ENCODE results near the gene TOR3A.

Gene TOR3A

GRCh38 chr1:179107706-179108629, 26.1 kb downstream of the TOR3A start:
- Histone ChIP-seq H3K4me3 (ENCODE audit: low read length in 2 of 2) (no peak overlapping the region), H3K9me3 (ENCODE audit: control insufficient read depth in 2 of 2, low read length in 2 of 2) (no peaks in the 10 kb centered on the region), H3K27ac (ENCODE audit: low read length) (no peak overlapping the region), H3K27me3 (ENCODE audit: control insufficient read depth in 1 of 2, insufficient read depth in 2 of 2, low read length in 2 of 2) (no peaks in the 10 kb centered on the region), H3K9ac (ENCODE audit: low read length in 2 of 2) (no peak overlapping the region), H3K36me3 (ENCODE audit: control insufficient read depth in 2 of 2, insufficient read depth in 2 of 2, low read length in 2 of 2) (peaks cover 28 to 33% of the 10 kb centered on the region in 2 donors), H3K4me1 (ENCODE audit: control insufficient read depth, insufficient read depth, low read length) (peaks cover 2% of the 10 kb centered on the region)

GRCh38 chr1:179108644-179109043, 26.8 kb downstream of the TOR3A start:
- H3K27me3 ChIP-seq (ENCODE audit: control insufficient read depth in 1 of 2, insufficient read depth in 2 of 2, low read length in 2 of 2) = no peaks in the 10 kb centered on the region
- no peak overlapping the region for H3K9ac ChIP-seq (ENCODE audit: low read length in 2 of 2)
- H3K27ac ChIP-seq (ENCODE audit: low read length) = no peak overlapping the region
- peaks cover 28 to 34% of the 10 kb centered on the region in 2 donors for H3K36me3 ChIP-seq (ENCODE audit: control insufficient read depth in 2 of 2, insufficient read depth in 2 of 2, low read length in 2 of 2)
- no peak overlapping the region for H3K4me3 ChIP-seq (ENCODE audit: low read length in 2 of 2)
- peaks cover 2% of the 10 kb centered on the region for H3K4me1 ChIP-seq (ENCODE audit: control insufficient read depth, insufficient read depth, low read length)
- no peaks in the 10 kb centered on the region for H3K9me3 ChIP-seq (ENCODE audit: control insufficient read depth in 2 of 2, low read length in 2 of 2)

GRCh38 chr1:179115181-179115580, 33.3 kb downstream of the TOR3A start:
- H3K4me1 ChIP-seq (ENCODE audit: control insufficient read depth, insufficient read depth, low read length) = no peaks in the 10 kb centered on the region
- H3K27ac ChIP-seq (ENCODE audit: low read length) = no peak overlapping the region
- H3K4me3 ChIP-seq (ENCODE audit: low read length in 2 of 2) = no peak overlapping the region
- no peak overlapping the region for H3K9ac ChIP-seq (ENCODE audit: low read length in 2 of 2)
- H3K9me3 ChIP-seq (ENCODE audit: control insufficient read depth in 2 of 2, low read length in 2 of 2) = no peaks in the 10 kb centered on the region
- H3K27me3 ChIP-seq (ENCODE audit: control insufficient read depth in 1 of 2, insufficient read depth in 2 of 2, low read length in 2 of 2) = no peaks in the 10 kb centered on the region
- peaks cover 21 to 32% of the 10 kb centered on the region in 2 donors for H3K36me3 ChIP-seq (ENCODE audit: control insufficient read depth in 2 of 2, insufficient read depth in 2 of 2, low read length in 2 of 2)

GRCh38 chr1:179119513-179119912, 37.6 kb downstream of the TOR3A start:
- no peak overlapping the region for H3K4me3 ChIP-seq (ENCODE audit: low read length in 2 of 2)
- no peak overlapping the region for H3K27ac ChIP-seq (ENCODE audit: low read length)
- no peaks in the 10 kb centered on the region for H3K4me1 ChIP-seq (ENCODE audit: control insufficient read depth, insufficient read depth, low read length)
- H3K9me3 ChIP-seq (ENCODE audit: control insufficient read depth in 2 of 2, low read length in 2 of 2) = no peaks in the 10 kb centered on the region
- no peak overlapping the region for H3K9ac ChIP-seq (ENCODE audit: low read length in 2 of 2)
- no peaks in the 10 kb centered on the region for H3K27me3 ChIP-seq (ENCODE audit: control insufficient read depth in 1 of 2, insufficient read depth in 2 of 2, low read length in 2 of 2)
- peaks cover 13 to 20% of the 10 kb centered on the region in 2 donors for H3K36me3 ChIP-seq (ENCODE audit: control insufficient read depth in 2 of 2, insufficient read depth in 2 of 2, low read length in 2 of 2)

GRCh38 chr1:179120736-179121135, 38.9 kb downstream of the TOR3A start:
- Histone ChIP-seq H3K9ac (ENCODE audit: low read length in 2 of 2) (no peak overlapping the region), H3K4me3 (ENCODE audit: low read length in 2 of 2) (no peak overlapping the region), H3K27me3 (ENCODE audit: control insufficient read depth in 1 of 2, insufficient read depth in 2 of 2, low read length in 2 of 2) (no peaks in the 10 kb centered on the region), H3K9me3 (ENCODE audit: control insufficient read depth in 2 of 2, low read length in 2 of 2) (no peaks in the 10 kb centered on the region), H3K36me3 (ENCODE audit: control insufficient read depth in 2 of 2, insufficient read depth in 2 of 2, low read length in 2 of 2) (peaks cover 13 to 16% of the 10 kb centered on the region in 2 donors), H3K4me1 (ENCODE audit: control insufficient read depth, insufficient read depth, low read length) (no peaks in the 10 kb centered on the region), H3K27ac (ENCODE audit: low read length) (no peak overlapping the region)

- Histone ChIP-seq H3K27ac (ENCODE audit: low read length) (no peak overlapping the region), H3K9ac (ENCODE audit: low read length in 2 of 2) (no peak overlapping the region), H3K36me3 (ENCODE audit: control insufficient read depth in 2 of 2, insufficient read depth in 2 of 2, low read length in 2 of 2) (peaks cover 15 to 16% of the 10 kb centered on the region in 2 donors), H3K9me3 (ENCODE audit: control insufficient read depth in 2 of 2, low read length in 2 of 2) (no peaks in the 10 kb centered on the region), H3K27me3 (ENCODE audit: control insufficient read depth in 1 of 2, insufficient read depth in 2 of 2, low read length in 2 of 2) (no peaks in the 10 kb centered on the region), H3K4me1 (ENCODE audit: control insufficient read depth, insufficient read depth, low read length) (no peaks in the 10 kb centered on the region), H3K4me3 (ENCODE audit: low read length in 2 of 2) (no peak overlapping the region)
These were observed 39.5 kb downstream of the TOR3A start for GRCh38 chr1:179121159-179121938.

GRCh38 chr1:179124873-179125272, 43.0 kb downstream of the TOR3A start:
- Histone ChIP-seq H3K9ac (ENCODE audit: low read length in 2 of 2) (no peak overlapping the region), H3K27me3 (ENCODE audit: control insufficient read depth in 1 of 2, insufficient read depth in 2 of 2, low read length in 2 of 2) (no peaks in the 10 kb centered on the region), H3K4me3 (ENCODE audit: low read length in 2 of 2) (no peak overlapping the region), H3K9me3 (ENCODE audit: control insufficient read depth in 2 of 2, low read length in 2 of 2) (no peaks in the 10 kb centered on the region), H3K36me3 (ENCODE audit: control insufficient read depth in 2 of 2, insufficient read depth in 2 of 2, low read length in 2 of 2) (peaks cover 3 to 4% of the 10 kb centered on the region in 2 donors), H3K4me1 (ENCODE audit: control insufficient read depth, insufficient read depth, low read length) (peaks cover 2% of the 10 kb centered on the region), H3K27ac (ENCODE audit: low read length) (no peak overlapping the region)

GRCh38 chr1:179126338-179127060, 44.6 kb downstream of the TOR3A start:
- Histone ChIP-seq H3K4me1 (ENCODE audit: control insufficient read depth, insufficient read depth, low read length) (peaks cover 6% of the 10 kb centered on the region), H3K27me3 (ENCODE audit: control insufficient read depth in 1 of 2, insufficient read depth in 2 of 2, low read length in 2 of 2) (no peaks in the 10 kb centered on the region), H3K9ac (ENCODE audit: low read length in 2 of 2) (no peak overlapping the region), H3K4me3 (ENCODE audit: low read length in 2 of 2) (no peak overlapping the region), H3K27ac (ENCODE audit: low read length) (no peak overlapping the region), H3K9me3 (ENCODE audit: control insufficient read depth in 2 of 2, low read length in 2 of 2) (no peaks in the 10 kb centered on the region), H3K36me3 (ENCODE audit: control insufficient read depth in 2 of 2, insufficient read depth in 2 of 2, low read length in 2 of 2) (peaks cover 2 to 3% of the 10 kb centered on the region in 2 donors)

GRCh38 chr1:179127163-179127895, 45.5 kb downstream of the TOR3A start:
- peaks cover 0 to 3% of the 10 kb centered on the region in 2 donors for H3K36me3 ChIP-seq (ENCODE audit: control insufficient read depth in 2 of 2, insufficient read depth in 2 of 2, low read length in 2 of 2)
- H3K4me3 ChIP-seq (ENCODE audit: low read length in 2 of 2) = no peak overlapping the region
- no peak overlapping the region for H3K9ac ChIP-seq (ENCODE audit: low read length in 2 of 2)
- H3K4me1 ChIP-seq (ENCODE audit: control insufficient read depth, insufficient read depth, low read length) = peaks cover 6% of the 10 kb centered on the region
- no peaks in the 10 kb centered on the region for H3K9me3 ChIP-seq (ENCODE audit: control insufficient read depth in 2 of 2, low read length in 2 of 2)
- no peak overlapping the region for H3K27ac ChIP-seq (ENCODE audit: low read length)
- H3K27me3 ChIP-seq (ENCODE audit: control insufficient read depth in 1 of 2, insufficient read depth in 2 of 2, low read length in 2 of 2) = no peaks in the 10 kb centered on the region

- Histone ChIP-seq H3K27me3 (ENCODE audit: control insufficient read depth in 1 of 2, insufficient read depth in 2 of 2, low read length in 2 of 2) (no peaks in the 10 kb centered on the region), H3K4me3 (ENCODE audit: low read length in 2 of 2) (no peak overlapping the region), H3K9me3 (ENCODE audit: control insufficient read depth in 2 of 2, low read length in 2 of 2) (no peaks in the 10 kb centered on the region), H3K4me1 (ENCODE audit: control insufficient read depth, insufficient read depth, low read length) (peaks cover 6% of the 10 kb centered on the region), H3K36me3 (ENCODE audit: control insufficient read depth in 2 of 2, insufficient read depth in 2 of 2, low read length in 2 of 2) (peaks cover 0 to 3% of the 10 kb centered on the region in 2 donors), H3K9ac (ENCODE audit: low read length in 2 of 2) (no peak overlapping the region), H3K27ac (ENCODE audit: low read length) (no peak overlapping the region)
These were observed 46.6 kb downstream of the TOR3A start for GRCh38 chr1:179128520-179128919.
